T-helper 1 cell treated with Interleukin-12 subunit alpha and Interleukin-12 subunit beta and Interleukin-4 antibody, amounts not matched to agents 30 μg/mL and 1 μg/mL, for 36 hours (primary cell): ENCODE measurements around the gene RBMS2.
"Not testable (repeated sequence)": the region's sequence is repeated elsewhere in the genome, so short reads cannot be mapped to it uniquely, and the experiment has no call there.

ENCODE experiments used
- H3K27ac Mint-ChIP-seq: one replicate; pipeline ENCODE4 v1.8.0; 2021; ENCODE audit warnings: mild to moderate bottlenecking, mixed read lengths
- H3K27me3 Mint-ChIP-seq: one replicate; pipeline ENCODE4 v1.8.0; 2021; ENCODE audit warnings: low read depth, mixed read lengths
- H3K36me3 Mint-ChIP-seq: one replicate; pipeline ENCODE4 v1.8.0; 2021; ENCODE audit warnings: low read depth, mixed read lengths
- H3K4me1 Mint-ChIP-seq: one replicate; pipeline ENCODE4 v1.8.0; 2021; ENCODE audit warnings: low read depth, mixed read lengths
- H3K4me3 Mint-ChIP-seq: one replicate; pipeline ENCODE4 v1.8.0; 2021; ENCODE audit warnings: mild to moderate bottlenecking, moderate library complexity, mixed read lengths
- H3K9me3 Mint-ChIP-seq: one replicate; pipeline ENCODE4 v1.8.0; 2021; ENCODE audit warnings: mixed read lengths

Gene RBMS2

GRCh38 chr12:56521590-56522371 is at the start of gene RBMS2:
RBMS2 (plus strand) TSS chr12:56521820; CDS start chr12:56522024, 204 bp downstream.
- Mint-ChIP-seq H3K27me3 (peaks cover under 1% of the 10 kb centered on the region), H3K36me3 (no peaks in the 10 kb centered on the region), H3K9me3 (no peaks in the 10 kb centered on the region), H3K4me3 (peak within 1 kb of the TSS; percentile 88), H3K27ac (peak within 1 kb of the TSS; percentile 86), H3K4me1 (peaks cover 22% of the 10 kb centered on the region)

GRCh38 chr12:56474389-56474788 is 47.2 kb upstream of the RBMS2 start:
- Mint-ChIP-seq H3K27ac (no peak overlapping the region), H3K36me3 (peaks cover 2% of the 10 kb centered on the region), H3K4me3 (no peak overlapping the region), H3K9me3 (no peaks in the 10 kb centered on the region), H3K4me1 (peaks cover 17% of the 10 kb centered on the region), H3K27me3 (no peaks in the 10 kb centered on the region)

- H3K27ac Mint-ChIP-seq = no peak overlapping the region
These were observed 45.5 kb upstream of the RBMS2 start for GRCh38 chr12:56476143-56476542.

GRCh38 chr12:56476972-56477432 is 44.6 kb upstream of the RBMS2 start:
- H3K27ac Mint-ChIP-seq = no peak overlapping the region
- peaks cover 13% of the 10 kb centered on the region for H3K4me1 Mint-ChIP-seq
- H3K27me3 Mint-ChIP-seq = no peaks in the 10 kb centered on the region
- no peaks in the 10 kb centered on the region for H3K9me3 Mint-ChIP-seq
- peaks cover 2% of the 10 kb centered on the region for H3K36me3 Mint-ChIP-seq
- no peak overlapping the region for H3K4me3 Mint-ChIP-seq

More at GRCh38 chr12:56476143-56476542, 45.5 kb upstream of the RBMS2 start:
- Mint-ChIP-seq H3K4me3 (no peak overlapping the region), H3K27me3 (no peaks in the 10 kb centered on the region), H3K9me3 (no peaks in the 10 kb centered on the region), H3K36me3 (peaks cover 2% of the 10 kb centered on the region), H3K4me1 (peaks cover 16% of the 10 kb centered on the region)

GRCh38 chr12:56477521-56478225 is 43.9 kb upstream of the RBMS2 start:
- H3K36me3 Mint-ChIP-seq = peaks cover 2% of the 10 kb centered on the region
- H3K4me1 Mint-ChIP-seq = peaks cover 13% of the 10 kb centered on the region
- no peak overlapping the region for H3K27ac Mint-ChIP-seq
- H3K9me3 Mint-ChIP-seq = no peaks in the 10 kb centered on the region
- H3K27me3 Mint-ChIP-seq = no peaks in the 10 kb centered on the region
- no peak overlapping the region for H3K4me3 Mint-ChIP-seq

GRCh38 chr12:56479625-56480024 is 42.0 kb upstream of the RBMS2 start:
- H3K9me3 Mint-ChIP-seq = no peaks in the 10 kb centered on the region
- H3K4me3 Mint-ChIP-seq = no peak overlapping the region
- H3K4me1 Mint-ChIP-seq = peaks cover 13% of the 10 kb centered on the region
- H3K27ac Mint-ChIP-seq = no peak overlapping the region
- no peaks in the 10 kb centered on the region for H3K36me3 Mint-ChIP-seq
- H3K27me3 Mint-ChIP-seq = no peaks in the 10 kb centered on the region

GRCh38 chr12:56484566-56484965 is 37.1 kb upstream of the RBMS2 start:
- no peak overlapping the region for H3K4me3 Mint-ChIP-seq

GRCh38 chr12:56486694-56487093 is 34.9 kb upstream of the RBMS2 start:
- Mint-ChIP-seq H3K27me3 (peaks cover 56% of the 10 kb centered on the region), H3K36me3 (peaks cover 2% of the 10 kb centered on the region), H3K4me3 (no peak overlapping the region), H3K4me1 (peaks cover 13% of the 10 kb centered on the region), H3K27ac (no peak overlapping the region), H3K9me3 (no peaks in the 10 kb centered on the region)

More at GRCh38 chr12:56484566-56484965, 37.1 kb upstream of the RBMS2 start:
- Mint-ChIP-seq H3K36me3 (peaks cover 2% of the 10 kb centered on the region), H3K9me3 (no peaks in the 10 kb centered on the region), H3K27ac (no peak overlapping the region), H3K27me3 (peaks cover 36% of the 10 kb centered on the region), H3K4me1 (peaks cover 22% of the 10 kb centered on the region)

GRCh38 chr12:56487448-56488040 is 34.1 kb upstream of the RBMS2 start:
- H3K4me3 Mint-ChIP-seq = peak overlapping the region; percentile 84
- no peaks in the 10 kb centered on the region for H3K9me3 Mint-ChIP-seq
- H3K4me1 Mint-ChIP-seq = peaks cover 13% of the 10 kb centered on the region
- no peak overlapping the region for H3K27ac Mint-ChIP-seq
- H3K36me3 Mint-ChIP-seq = peaks cover 2% of the 10 kb centered on the region
- peaks cover 58% of the 10 kb centered on the region for H3K27me3 Mint-ChIP-seq

GRCh38 chr12:56488041-56488955 is 33.3 kb upstream of the RBMS2 start, which contains the start of gene GLS2:
GLS2 (minus strand) TSS chr12:56488161; CDS start chr12:56488118, 43 bp downstream.
- Mint-ChIP-seq H3K4me1 (peaks cover 13% of the 10 kb centered on the region), H3K4me3 (peak within 1 kb of the TSS; percentile 84), H3K27ac (peak within 1 kb of the TSS; percentile 43), H3K9me3 (no peaks in the 10 kb centered on the region), H3K36me3 (peaks cover 2% of the 10 kb centered on the region), H3K27me3 (peaks cover 61% of the 10 kb centered on the region)

GRCh38 chr12:56490360-56490759 is 31.3 kb upstream of the RBMS2 start:
- Mint-ChIP-seq H3K27ac (no peak overlapping the region), H3K4me1 (peaks cover 13% of the 10 kb centered on the region), H3K27me3 (peaks cover 62% of the 10 kb centered on the region), H3K4me3 (no peak overlapping the region), H3K36me3 (peaks cover 2% of the 10 kb centered on the region), H3K9me3 (no peaks in the 10 kb centered on the region)

- H3K27me3 Mint-ChIP-seq = peaks cover 37% of the 10 kb centered on the region
- H3K9me3 Mint-ChIP-seq, H3K4me3 Mint-ChIP-seq: not testable (repeated sequence)
These were observed 28.1 kb upstream of the RBMS2 start for GRCh38 chr12:56493409-56494105.

GRCh38 chr12:56494106-56494415 is 27.6 kb upstream of the RBMS2 start:
- H3K36me3 Mint-ChIP-seq, H3K4me3 Mint-ChIP-seq, H3K27ac Mint-ChIP-seq, H3K4me1 Mint-ChIP-seq, H3K9me3 Mint-ChIP-seq: not testable (repeated sequence)
- H3K27me3 Mint-ChIP-seq = peaks cover 32% of the 10 kb centered on the region

More at GRCh38 chr12:56493409-56494105, 28.1 kb upstream of the RBMS2 start:
- H3K27ac Mint-ChIP-seq, H3K4me1 Mint-ChIP-seq, H3K36me3 Mint-ChIP-seq: not testable (repeated sequence)
